Endothelial cell of umbilical vein (primary cell): ENCODE measurements around the gene TAF11L10. TPM values are rescaled to one million over a fixed set of nuclear protein-coding genes. Genes with fewer than 3 reads are reported as not detected.
A peak's percentile ranks its signal among the peaks of the same experiment; 100 is the strongest.

ENCODE experiments used
- BruUV-seq: library from RNA; stranded (reverse); fragments of 400-500 nt; replicated peaks from 2 replicates; lab custom pipeline; 2021; lab: Mats Ljungman, UMichigan
- CTCF ChIA-PET: fragments of 300-600, 350-600 bp; sonication (Branson Sonifier 250); formaldehyde crosslinking; loops from one replicate; lab custom pipeline; 2021; ENCODE audit warnings: antibody characterized with exemption, inconsistent platforms; lab: Charles Lee
- POLR2A ChIA-PET: fragments of 300-600, 350-600 bp; sonication (Branson Sonifier 250); formaldehyde crosslinking; loops from one replicate; lab custom pipeline; 2021; ENCODE audit warnings: antibody characterized with exemption, inconsistent platforms; lab: Charles Lee
- DNase-seq: peaks from one replicate; pipeline ENCODE4 v3.0.0-alpha.2; 2011; ENCODE audit warnings: low read depth, low spot score
- FAIRE-seq: peaks from 2 replicates; lab custom pipeline; 2011; peaks lifted over from hg19 to GRCh38; lab: Jason Lieb, UNC
- H2AFZ ChIP-seq: 2 replicates; pipeline ENCODE4 v1.6.0; 2012; ENCODE audit warnings: low read depth, low read length, control low read depth, inconsistent platforms
- H3K27ac ChIP-seq: 2 replicates; pipeline ENCODE4 v1.5.1; 2011; ENCODE audit warnings: low read depth, mild to moderate bottlenecking, control low read depth, low read length, moderate library complexity; ENCODE audit not compliant: insufficient read depth
- H3K27me3 ChIP-seq, 2 experiments: 2 replicates each; pipeline versions ENCODE4 v1.6.0 to v1.6.1; 2011; ENCODE audit warnings: low read length in 2 of 2, mixed read lengths in 1 of 2; ENCODE audit not compliant: control insufficient read depth in 2 of 2, insufficient read depth in 2 of 2
- H3K36me3 ChIP-seq, 2 experiments: 2 replicates in 1 of 2; 3 replicates in 1 of 2; pipeline ENCODE4 v1.5.1; 2011; ENCODE audit warnings: low read length in 2 of 2, mild to moderate bottlenecking in 1 of 2, moderate library complexity in 1 of 2; ENCODE audit not compliant: control insufficient read depth in 2 of 2, insufficient read depth in 2 of 2; ENCODE audit errors: extremely low read depth in 1 of 2
- H3K4me1 ChIP-seq: 3 replicates; pipeline ENCODE4 v1.5.1; 2011; ENCODE audit warnings: mild to moderate bottlenecking, low read length; ENCODE audit not compliant: control insufficient read depth, insufficient read depth; ENCODE audit errors: extremely low read depth
- H3K4me2 ChIP-seq: 2 replicates; pipeline ENCODE4 v1.6.1; 2011; ENCODE audit warnings: low read length, control low read depth, mixed read lengths; ENCODE audit not compliant: insufficient read depth
- H3K4me3 ChIP-seq, 3 experiments: fragments of 200-600 bp in 1 of 3; sonication (generic), shearing (Covaris generic) in 1 of 3; replicated peaks in 1 of 3; 2 replicates each; pipeline ENCODE4 v1.5.1; 2011 to 2016; ENCODE audit warnings: control low read depth in 3 of 3, low read length in 3 of 3, mild to moderate bottlenecking in 2 of 3, inconsistent platforms in 1 of 3, low read depth in 1 of 3, moderate library complexity in 1 of 3; ENCODE audit not compliant: insufficient read depth in 1 of 3
- H3K79me2 ChIP-seq: 2 replicates; pipeline ENCODE4 v1.6.0; 2012; ENCODE audit warnings: low read length, inconsistent platforms; ENCODE audit not compliant: control insufficient read depth, insufficient read depth
- H3K9ac ChIP-seq: replicated peaks from 2 replicates; pipeline ENCODE3; 2011; ENCODE audit warnings: low read length, control low read depth; ENCODE audit not compliant: insufficient read depth; ENCODE audit errors: extremely low read depth
- H3K9me1 ChIP-seq: replicated peaks from 3 replicates; pipeline ENCODE4 v1.6.0; 2011; ENCODE audit warnings: mild to moderate bottlenecking, low read length; ENCODE audit not compliant: control insufficient read depth, insufficient read depth; ENCODE audit errors: extremely low read depth
- H3K9me3 ChIP-seq: replicated peaks from 2 replicates; pipeline ENCODE4 v1.5.1; 2012; ENCODE audit warnings: low read length, inconsistent platforms; ENCODE audit not compliant: control insufficient read depth, insufficient read depth
- H4K20me1 ChIP-seq: replicated peaks from 2 replicates; pipeline ENCODE3; 2011; ENCODE audit warnings: mild to moderate bottlenecking, low read length; ENCODE audit not compliant: control insufficient read depth, insufficient read depth; ENCODE audit errors: extremely low read depth
- EZH2 ChIP-seq: IDR thresholded peaks from 2 replicates; pipeline ENCODE4 v1.6.1; 2012; ENCODE audit warnings: borderline replicate concordance, low read depth, mild to moderate bottlenecking, moderate library complexity, low read length, inconsistent platforms; ENCODE audit not compliant: severe bottlenecking
- GATA2 ChIP-seq: IDR thresholded peaks from 2 replicates; pipeline ENCODE4 v1.7.0; 2011; ENCODE audit warnings: low read depth, mild to moderate bottlenecking, moderate library complexity, mixed read lengths, low read length; ENCODE audit not compliant: insufficient read length, insufficient read depth
- MAX ChIP-seq: IDR thresholded peaks from 2 replicates; pipeline ENCODE4 v1.6.1; 2011; ENCODE audit not compliant: insufficient read depth, insufficient read length
- MYC ChIP-seq: IDR thresholded peaks from one replicate; pipeline ENCODE4 v1.6.1; 2011; ENCODE audit warnings: mild to moderate bottlenecking, low read depth, low read length
- POLR2A ChIP-seq: IDR thresholded peaks from 2 replicates; pipeline ENCODE4 v1.6.1; 2012; ENCODE audit warnings: low read depth, mild to moderate bottlenecking, control low read depth, low read length
- dilution Hi-C: fragments of 300-500 bp; cut with MboI; formaldehyde crosslinking; loops from one replicate; pipeline ENCODE4 v1.15.0; 2019; ENCODE audit warnings: low sequenced_read_pairs; ENCODE audit not compliant: extremely low pct_ligation_motif_present
- intact Hi-C: fragments of 100-400 bp; cut with micrococcal nuclease; formaldehyde crosslinking; loops from one replicate; pipeline ENCODE4 v1.10.0; 2022
- polyA plus RNA-seq, 4 experiments: library from polyadenylated mRNA; depleted of rRNA in 3 of 4; stranded (reverse) in 3 of 4; unstranded in 1 of 4; fragments of >200 nt; gene quantifications; 2 replicates each; pipeline versions ENCODE4 v1.2.1 to v1.2.3, GENCODE V29; 2011 to 2012; ENCODE audit warnings: missing spikeins in 1 of 4
- total RNA-seq: library from RNA; stranded (reverse); gene quantifications from 2 replicates; pipeline ENCODE4 v1.2.3, GENCODE V29; 2021
- TF ChIP-seq, protein P1 (sequence below), 2 donors: IDR thresholded peaks; 1 replicate in 1 of 2; 2 replicates in 1 of 2; pipeline ENCODE4 v1.5.1; 2011; ENCODE audit warnings: low read length in 2 of 2, mild to moderate bottlenecking in 2 of 2, moderate library complexity in 2 of 2, control low read depth in 1 of 2, inconsistent platforms in 1 of 2, low read depth in 1 of 2; ENCODE audit not compliant: insufficient read depth in 1 of 2; ENCODE audit errors: extremely low read depth in 1 of 2

The TAF11L10 gene
- total and polyA plus RNA-seq, 2 donors (not counting 3 experiments of a cell fraction or from before 2014, with no cell fraction given): not detected

- H3K27me3 ChIP-seq: no peaks in the 10 kb centered on the region
- H3K36me3 ChIP-seq: no peaks in the 10 kb centered on the region
- intact Hi-C loops: no loop called here
- no peaks in the 10 kb centered on the region for H3K4me1 ChIP-seq
- dilution Hi-C loops: no loop called here
- CTCF ChIA-PET: no interaction called here
- no peaks in the 10 kb centered on the region for H4K20me1 ChIP-seq
- no peak overlapping the region for H3K9ac ChIP-seq
- no peaks in the 10 kb centered on the region for H3K79me2 ChIP-seq
- no peaks in the 10 kb centered on the region for H3K9me3 ChIP-seq
- no peak for DNase-seq
- no peak for TF ChIP-seq MAX
- TF ChIP-seq, protein P1, sequence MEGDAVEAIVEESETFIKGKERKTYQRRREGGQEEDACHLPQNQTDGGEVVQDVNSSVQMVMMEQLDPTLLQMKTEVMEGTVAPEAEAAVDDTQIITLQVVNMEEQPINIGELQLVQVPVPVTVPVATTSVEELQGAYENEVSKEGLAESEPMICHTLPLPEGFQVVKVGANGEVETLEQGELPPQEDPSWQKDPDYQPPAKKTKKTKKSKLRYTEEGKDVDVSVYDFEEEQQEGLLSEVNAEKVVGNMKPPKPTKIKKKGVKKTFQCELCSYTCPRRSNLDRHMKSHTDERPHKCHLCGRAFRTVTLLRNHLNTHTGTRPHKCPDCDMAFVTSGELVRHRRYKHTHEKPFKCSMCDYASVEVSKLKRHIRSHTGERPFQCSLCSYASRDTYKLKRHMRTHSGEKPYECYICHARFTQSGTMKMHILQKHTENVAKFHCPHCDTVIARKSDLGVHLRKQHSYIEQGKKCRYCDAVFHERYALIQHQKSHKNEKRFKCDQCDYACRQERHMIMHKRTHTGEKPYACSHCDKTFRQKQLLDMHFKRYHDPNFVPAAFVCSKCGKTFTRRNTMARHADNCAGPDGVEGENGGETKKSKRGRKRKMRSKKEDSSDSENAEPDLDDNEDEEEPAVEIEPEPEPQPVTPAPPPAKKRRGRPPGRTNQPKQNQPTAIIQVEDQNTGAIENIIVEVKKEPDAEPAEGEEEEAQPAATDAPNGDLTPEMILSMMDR (IDR thresholded peaks at IDR 0.05; ENCODE audit: extremely low read depth in 1 of 2, insufficient read depth in 1 of 2, low read depth in 1 of 2, low read length in 2 of 2): peak in 1 of 2 donors; percentile 6
- H3K4me2 ChIP-seq: no peak overlapping the region
- H3K27ac ChIP-seq: no peak overlapping the region
- H3K4me3 ChIP-seq: no peak overlapping the region
- FAIRE-seq: no peak
- H2AFZ ChIP-seq: no peak overlapping the region
- H3K9me1 ChIP-seq: no peaks in the 10 kb centered on the region
- BruUV-seq: no TSS peak
- POLR2A ChIA-PET: no interaction called here
Observed at GRCh38 chr5:17620627-17621026, 23.0 kb upstream of the TAF11L10 start.

- POLR2A ChIA-PET: no interaction called here
- CTCF ChIA-PET: no interaction called here
- Histone ChIP-seq H3K36me3 (no peaks in the 10 kb centered on the region), H3K4me3 (no peak overlapping the region), H3K9me3 (no peaks in the 10 kb centered on the region), H3K27me3 (no peaks in the 10 kb centered on the region), H3K9ac (no peak overlapping the region), H3K27ac (no peak overlapping the region), H4K20me1 (no peaks in the 10 kb centered on the region), H3K9me1 (no peaks in the 10 kb centered on the region), H3K4me1 (no peaks in the 10 kb centered on the region), H3K79me2 (no peaks in the 10 kb centered on the region), H3K4me2 (no peak overlapping the region), H2AFZ (no peak overlapping the region)
- FAIRE-seq (no peak), DNase-seq (no peak)
- BruUV-seq: no TSS peak
- TF ChIP-seq GATA2: no peak
- TF ChIP-seq MYC: no peak
- TF ChIP-seq, protein P1 (IDR thresholded peaks at IDR 0.05; ENCODE audit: extremely low read depth in 1 of 2, insufficient read depth in 1 of 2, low read depth in 1 of 2, low read length in 2 of 2): no peak
- no peak for TF ChIP-seq POLR2A
- TF ChIP-seq EZH2: no peak
- intact Hi-C loops (no loop called here), dilution Hi-C loops (no loop called here)
Observed at GRCh38 chr5:17619354-17619753, 21.7 kb upstream of the TAF11L10 start.
